Measurements from ENCODE around the gene RNF151.

The RNF151 gene

GRCh38 chr16:1971796-1972489, 5.3 kb downstream of the RNF151 start, which contains the start of gene TBL3:
TBL3 (plus strand) TSS chr16:1972053; CDS start chr16:1972165, 112 bp downstream.
- in situ Hi-C loops (cut with HindIII; ENCODE audit: low pct_unique_long_range_greater_than_20kb, low sequenced_read_pairs), result no loop called here
- DNase-seq (ENCODE audit: low read depth in 1 of 2, low spot score in 1 of 2), result peak; percentile 90 to 96
- TF ChIP-seq JUND (IDR thresholded peaks at IDR 0.05; ENCODE audit: low read depth), result no peak

GRCh38 chr16:1972490-1972877, 5.8 kb downstream of the RNF151 start:
- in situ Hi-C loops (cut with HindIII; ENCODE audit: low pct_unique_long_range_greater_than_20kb, low sequenced_read_pairs), result no loop called here
- TF ChIP-seq JUND (IDR thresholded peaks at IDR 0.05; ENCODE audit: low read depth), result no peak
- DNase-seq (ENCODE audit: low read depth in 1 of 2, low spot score in 1 of 2), result no peak

- TF ChIP-seq JUND (IDR thresholded peaks at IDR 0.05; ENCODE audit: low read depth), result no peak
- DNase-seq (ENCODE audit: low read depth in 1 of 2, low spot score in 1 of 2), result no peak
- in situ Hi-C loops (cut with HindIII; ENCODE audit: low pct_unique_long_range_greater_than_20kb, low sequenced_read_pairs), result no loop called here
Observed at GRCh38 chr16:1973461-1974156, 7.0 kb downstream of the RNF151 start.

- no peak for DNase-seq (ENCODE audit: low read depth in 1 of 2, low spot score in 1 of 2)
- TF ChIP-seq JUND (IDR thresholded peaks at IDR 0.05; ENCODE audit: low read depth), result no peak
- in situ Hi-C loops (cut with HindIII; ENCODE audit: low pct_unique_long_range_greater_than_20kb, low sequenced_read_pairs), result no loop called here
Observed at GRCh38 chr16:1974157-1975070, 7.8 kb downstream of the RNF151 start.

GRCh38 chr16:1975432-1976215, 9.0 kb downstream of the RNF151 start:
- no peak for TF ChIP-seq JUND (IDR thresholded peaks at IDR 0.05; ENCODE audit: low read depth)
- no peak for DNase-seq (ENCODE audit: low read depth in 1 of 2, low spot score in 1 of 2)
- in situ Hi-C loops (cut with HindIII; ENCODE audit: low pct_unique_long_range_greater_than_20kb, low sequenced_read_pairs), result no loop called here

- no peak for TF ChIP-seq JUND (IDR thresholded peaks at IDR 0.05; ENCODE audit: low read depth)
- DNase-seq (ENCODE audit: low read depth in 1 of 2, low spot score in 1 of 2), result no peak
- in situ Hi-C loops (cut with HindIII; ENCODE audit: low pct_unique_long_range_greater_than_20kb, low sequenced_read_pairs), result no loop called here
Observed at GRCh38 chr16:1976216-1976520, 9.5 kb downstream of the RNF151 start.

GRCh38 chr16:1976951-1977874, 10.6 kb downstream of the RNF151 start:
- in situ Hi-C loops (cut with HindIII; ENCODE audit: low pct_unique_long_range_greater_than_20kb, low sequenced_read_pairs), result no loop called here
- DNase-seq (ENCODE audit: low read depth in 1 of 2, low spot score in 1 of 2), result no peak
- no peak for TF ChIP-seq JUND (IDR thresholded peaks at IDR 0.05; ENCODE audit: low read depth)

GRCh38 chr16:1977875-1978268, 11.2 kb downstream of the RNF151 start:
- no peak for TF ChIP-seq JUND (IDR thresholded peaks at IDR 0.05; ENCODE audit: low read depth)
- in situ Hi-C loops (cut with HindIII; ENCODE audit: low pct_unique_long_range_greater_than_20kb, low sequenced_read_pairs), result no loop called here

GRCh38 chr16:1978476-1979120, 11.9 kb downstream of the RNF151 start:
- in situ Hi-C loops (cut with HindIII; ENCODE audit: low pct_unique_long_range_greater_than_20kb, low sequenced_read_pairs), result no loop called here
- no peak for TF ChIP-seq JUND (IDR thresholded peaks at IDR 0.05; ENCODE audit: low read depth)
- DNase-seq (ENCODE audit: low read depth in 1 of 2, low spot score in 1 of 2), result peak in 1 of 2 experiments; percentile 33

More at GRCh38 chr16:1977875-1978268, 11.2 kb downstream of the RNF151 start:
- no peak for DNase-seq (ENCODE audit: low read depth in 1 of 2, low spot score in 1 of 2)

GRCh38 chr16:1979271-1980029, 12.8 kb downstream of the RNF151 start:
- in situ Hi-C loops (cut with HindIII; ENCODE audit: low pct_unique_long_range_greater_than_20kb, low sequenced_read_pairs), result no loop called here
- no peak for TF ChIP-seq JUND (IDR thresholded peaks at IDR 0.05; ENCODE audit: low read depth)
- peak; percentile 96 to 99 for DNase-seq (ENCODE audit: low read depth in 1 of 2, low spot score in 1 of 2)
